CD4-positive, alpha-beta T cell (primary cell): Measurements from ENCODE around the gene GHITM. TPM values are rescaled to one million over a fixed set of nuclear protein-coding genes. Genes with fewer than 3 reads are reported as not detected.

ENCODE experiments used
- ATAC-seq: fragments of 200-7000 bp; cut with Tn5 transposase; one replicate; pipeline ENCODE4 v1.10.0; 2022; ENCODE audit warnings: mild to moderate bottlenecking; ENCODE audit not compliant: poor library complexity
- CTCF ChIA-PET: fragments of 350-600 bp; sonication (Branson Sonifier 250); formaldehyde crosslinking; loops from one replicate; lab custom pipeline; 2021; ENCODE audit warnings: antibody characterized with exemption, inconsistent platforms; lab: Charles Lee
- POLR2A ChIA-PET: fragments of 350-600 bp; sonication (Branson Sonifier 250); formaldehyde crosslinking; loops from one replicate; lab custom pipeline; 2021; ENCODE audit warnings: antibody characterized with exemption, inconsistent platforms; lab: Charles Lee
- DNase-seq, 14 experiments: peaks; one replicate each; pipeline ENCODE4 v3.0.0-alpha.2; 2013 to 2020; ENCODE audit warnings: mixed read lengths in 2 of 14
- H3K27ac ChIP-seq, 2 donors: one replicate each; pipeline versions ENCODE4 v1.5.1 to v1.7.0; 2013; ENCODE audit warnings: low read length in 2 of 2, low read depth in 1 of 2, mild to moderate bottlenecking in 1 of 2
- H3K27me3 ChIP-seq, 2 experiments: 1 replicate in 1 of 2; 2 replicates in 1 of 2; pipeline versions ENCODE4 v1.6.1 to v1.7.0; 2013; ENCODE audit warnings: low read length in 2 of 2, control low read depth in 1 of 2, mild to moderate bottlenecking in 1 of 2, moderate library complexity in 1 of 2; ENCODE audit not compliant: insufficient read depth in 2 of 2, control insufficient read depth in 1 of 2
- H3K36me3 ChIP-seq: one replicate; pipeline ENCODE4 v1.6.1; 2013; ENCODE audit warnings: low read length, control low read depth; ENCODE audit not compliant: insufficient read depth
- H3K4me1 ChIP-seq: one replicate; pipeline ENCODE4 v1.6.1; 2013; ENCODE audit warnings: low read length, control low read depth; ENCODE audit not compliant: insufficient read depth
- H3K4me3 ChIP-seq: one replicate; pipeline ENCODE4 v1.5.1; 2013; ENCODE audit warnings: mild to moderate bottlenecking, low read length, moderate library complexity
- H3K9me3 ChIP-seq, 2 experiments: 1 replicate in 1 of 2; 2 replicates in 1 of 2; pipeline versions ENCODE4 v1.6.1 to v1.7.0; 2013; ENCODE audit warnings: low read length in 2 of 2, mild to moderate bottlenecking in 2 of 2, control low read depth in 1 of 2, moderate library complexity in 1 of 2; ENCODE audit not compliant: control insufficient read depth in 1 of 2, insufficient read depth in 1 of 2
- H3K27ac Mint-ChIP-seq: one replicate; pipeline ENCODE4 v1.8.0; 2020; ENCODE audit warnings: mixed read lengths
- H3K27me3 Mint-ChIP-seq: one replicate; pipeline ENCODE4 v1.8.0; 2021; ENCODE audit warnings: mixed read lengths
- H3K36me3 Mint-ChIP-seq: one replicate; pipeline ENCODE4 v1.8.0; 2021; ENCODE audit warnings: low read depth, mixed read lengths
- H3K4me1 Mint-ChIP-seq: one replicate; pipeline ENCODE4 v1.8.0; 2021; ENCODE audit warnings: low read depth, mixed read lengths
- H3K4me3 Mint-ChIP-seq: one replicate; pipeline ENCODE4 v1.8.0; 2020; ENCODE audit warnings: mild to moderate bottlenecking, mixed read lengths
- H3K9me3 Mint-ChIP-seq: one replicate; pipeline ENCODE4 v1.8.0; 2020; ENCODE audit warnings: mixed read lengths
- CTCF ChIP-seq: fragments of 200-600 bp; IDR thresholded peaks from one replicate; pipeline ENCODE4 v1.8.0; 2022; ENCODE audit warnings: antibody characterized with exemption, mild to moderate bottlenecking
- intact Hi-C, 2 experiments: fragments of 100-400 bp; cut with DNase I in 1 of 2; cut with micrococcal nuclease in 1 of 2; formaldehyde crosslinking; loops; one replicate each; pipeline versions ENCODE4 v1.15.1 to v1.9.0; 2023 to 2025; cut with DNase I, micrococcal nuclease
- polyA plus RNA-seq, 2 donors: library from polyadenylated mRNA; unstranded; fragments of 120-200 nt; gene quantifications; one replicate each; pipeline ENCODE4 v1.2.1, GENCODE V29; 2013
- total RNA-seq, 174 experiments: library from RNA in 2 of 174; stranded (reverse) in 2 of 174; gene quantifications; one replicate each; pipeline ENCODE4 v1.2.3 and lab custom pipeline; 2021 to 2026

The GHITM gene
- 10 to 100 TPM; 64.7 to 67.9 TPM for total RNA-seq
- 128 TPM for polyA plus RNA-seq (2013, experiment 1 of 2)
- 111 TPM for polyA plus RNA-seq (2013, experiment 2 of 2)
- total RNA-seq (lab: John Stamatoyannopoulos, UW): 125 to 447 (median 195) reads per million in 172 experiments

GRCh38 chr10:84139126-84140035, at the start of gene GHITM:
GHITM (plus strand) TSS chr10:84139509; CDS start chr10:84141501, 1,992 bp downstream.
- H3K36me3 Mint-ChIP-seq: peaks cover 51% of the 10 kb centered on the region
- H3K4me3 ChIP-seq: peak within 1 kb of the TSS; percentile 93
- peaks cover 30% of the 10 kb centered on the region for H3K4me1 Mint-ChIP-seq
- ChIA-PET POLR2A (interaction anchor here (0.6 to 1.7 kb wide), 11 partner anchors 9 to 196 kb away, joined by 3 to 27 read pairs (median 5); partner anchors contain the start of genes CCSER2 and CDHR1), CTCF (interaction anchor here (0.9 to 1.5 kb wide), 3 partner anchors 9 to 128 kb away, joined by 3 to 10 read pairs (median 3); no protein-coding TSS in a partner anchor)
- H3K27ac Mint-ChIP-seq: peak within 1 kb of the TSS; percentile 97
- H3K9me3 Mint-ChIP-seq: no peaks in the 10 kb centered on the region
- H3K9me3 ChIP-seq: no peaks in the 10 kb centered on the region
- TF ChIP-seq CTCF: peak; percentile 36
- H3K36me3 ChIP-seq: peaks cover 32% of the 10 kb centered on the region
- peak; percentile 94 for ATAC-seq
- peaks cover 20% of the 10 kb centered on the region for H3K4me1 ChIP-seq
- H3K27me3 Mint-ChIP-seq: no peaks in the 10 kb centered on the region
- intact Hi-C loops: loop anchor here (1.0 to 2.0 kb wide), 2 partner anchors 189 to 195 kb away; partner anchors contain the start of gene CCSER2 (in 1 of the 2)
- DNase-seq: peak; percentile 98 to 100 (median 99)
- H3K27ac ChIP-seq: peak within 1 kb of the TSS; percentile 95
- peak within 1 kb of the TSS; percentile 90 for H3K4me3 Mint-ChIP-seq
- no peaks in the 10 kb centered on the region for H3K27me3 ChIP-seq

- POLR2A ChIA-PET: interaction anchor here (0.6 kb wide), 1 partner anchor 27 kb away, joined by 3 read pairs; no protein-coding TSS in a partner anchor
- Histone ChIP-seq H3K27me3 (no peaks in the 10 kb centered on the region), H3K4me1 (no peaks in the 10 kb centered on the region), H3K9me3 (no peaks in the 10 kb centered on the region), H3K27ac (no peak overlapping the region), H3K4me3 (no peak overlapping the region), H3K36me3 (no peaks in the 10 kb centered on the region)
- CTCF ChIA-PET: no interaction called here
- no peak overlapping the region for H3K4me3 Mint-ChIP-seq
- ATAC-seq (no peak), DNase-seq (no peak)
- no peak for TF ChIP-seq CTCF
- H3K27ac Mint-ChIP-seq: no peak overlapping the region
- intact Hi-C loops: no loop called here
- H3K9me3 Mint-ChIP-seq: no peaks in the 10 kb centered on the region
- H3K4me1 Mint-ChIP-seq: no peaks in the 10 kb centered on the region
- no peaks in the 10 kb centered on the region for H3K36me3 Mint-ChIP-seq
- H3K27me3 Mint-ChIP-seq: peaks cover 6% of the 10 kb centered on the region
These were observed 43.4 kb upstream of the GHITM start for GRCh38 chr10:84095811-84096497.

- Histone ChIP-seq H3K36me3 (no peaks in the 10 kb centered on the region), H3K27ac (no peak overlapping the region), H3K4me3 (no peak overlapping the region), H3K9me3 (no peaks in the 10 kb centered on the region), H3K4me1 (no peaks in the 10 kb centered on the region), H3K27me3 (no peaks in the 10 kb centered on the region)
- Mint-ChIP-seq H3K36me3 (no peaks in the 10 kb centered on the region), H3K9me3 (no peaks in the 10 kb centered on the region), H3K4me3 (no peak overlapping the region), H3K27ac (no peak overlapping the region), H3K27me3 (peaks cover 6% of the 10 kb centered on the region), H3K4me1 (no peaks in the 10 kb centered on the region)
- intact Hi-C loops: no loop called here
- DNase-seq: peak in 1 of 14 experiments; percentile 2
- ChIA-PET CTCF (interaction anchor here (0.7 to 0.9 kb wide), 2 partner anchors 15 to 1517 kb away, joined by 3 read pairs; no protein-coding TSS in a partner anchor), POLR2A (no interaction called here)
- TF ChIP-seq CTCF: peak; percentile 20
- ATAC-seq: no peak
These were observed 41.4 kb upstream of the GHITM start for GRCh38 chr10:84097787-84098353.
